Activated CD4-positive, alpha-beta T cell treated with anti-CD3 and anti-CD28 coated beads for 36 hours (primary cell): Measurements from ENCODE around the gene CUL5. TPM values are rescaled to one million over a fixed set of nuclear protein-coding genes. Genes with fewer than 3 reads are reported as not detected.
"Not testable (repeated sequence)": the region's sequence is repeated elsewhere in the genome, so short reads cannot be mapped to it uniquely, and the experiment has no call there.

Experiments
- ATAC-seq: fragments of 200-7000 bp; cut with Tn5 transposase; one replicate; pipeline ENCODE4 v1.10.0; 2021; ENCODE audit warnings: mild to moderate bottlenecking, moderate library complexity
- CTCF ChIA-PET: fragments of 350-600 bp; sonication (Branson Sonifier 250); formaldehyde crosslinking; loops from one replicate; lab custom pipeline; 2021; ENCODE audit warnings: antibody characterized with exemption; lab: Charles Lee
- POLR2A ChIA-PET: fragments of 350-600 bp; sonication (Branson Sonifier 250); formaldehyde crosslinking; loops from one replicate; lab custom pipeline; 2021; ENCODE audit warnings: antibody characterized with exemption, inconsistent platforms; lab: Charles Lee
- DNase-seq: peaks from one replicate; pipeline ENCODE4 v3.0.0-alpha.2; 2020
- H3K27ac Mint-ChIP-seq: one replicate; pipeline ENCODE4 v1.8.0; 2021; ENCODE audit warnings: mixed read lengths
- H3K27me3 Mint-ChIP-seq: one replicate; pipeline ENCODE4 v1.8.0; 2021; ENCODE audit warnings: mixed read lengths
- H3K36me3 Mint-ChIP-seq: one replicate; pipeline ENCODE4 v1.8.0; 2021; ENCODE audit warnings: low read depth, mixed read lengths
- H3K4me1 Mint-ChIP-seq: one replicate; pipeline ENCODE4 v1.8.0; 2021; ENCODE audit warnings: mixed read lengths
- H3K4me3 Mint-ChIP-seq: one replicate; pipeline ENCODE4 v1.8.0; 2021; ENCODE audit warnings: mild to moderate bottlenecking, moderate library complexity, mixed read lengths
- H3K9me3 Mint-ChIP-seq: one replicate; pipeline ENCODE4 v1.8.0; 2021; ENCODE audit warnings: low read depth, mixed read lengths
- intact Hi-C, 2 experiments: fragments of 100-400 bp; cut with DNase I in 1 of 2; cut with micrococcal nuclease in 1 of 2; formaldehyde crosslinking; loops; one replicate each; pipeline versions ENCODE4 v1.14.2 to v1.15.1; 2022 to 2024; cut with DNase I, micrococcal nuclease
- total RNA-seq, 2 experiments: library from RNA; stranded (reverse); gene quantifications; one replicate each; pipeline ENCODE4 v1.2.3, GENCODE V29; 2021

The CUL5 gene
- total RNA-seq, 2 experiments from 2014 or later, result 19.7 to 34.4 TPM

- Mint-ChIP-seq H3K27me3 (no peaks in the 10 kb centered on the region), H3K4me3 (no peak overlapping the region), H3K27ac (no peak overlapping the region), H3K9me3 (no peaks in the 10 kb centered on the region), H3K36me3 (peaks cover 2% of the 10 kb centered on the region), H3K4me1 (no peaks in the 10 kb centered on the region)
- DNase-seq (no peak), ATAC-seq (no peak)
- intact Hi-C loops, result no loop called here
- ChIA-PET POLR2A (no interaction called here), CTCF (interaction anchor here (0.7 kb wide), 1 partner anchor 423 kb away, joined by 3 read pairs; no protein-coding TSS in a partner anchor)
These were observed 103.4 kb downstream of the CUL5 start for GRCh38 chr11:108112057-108112456.

DNA sequence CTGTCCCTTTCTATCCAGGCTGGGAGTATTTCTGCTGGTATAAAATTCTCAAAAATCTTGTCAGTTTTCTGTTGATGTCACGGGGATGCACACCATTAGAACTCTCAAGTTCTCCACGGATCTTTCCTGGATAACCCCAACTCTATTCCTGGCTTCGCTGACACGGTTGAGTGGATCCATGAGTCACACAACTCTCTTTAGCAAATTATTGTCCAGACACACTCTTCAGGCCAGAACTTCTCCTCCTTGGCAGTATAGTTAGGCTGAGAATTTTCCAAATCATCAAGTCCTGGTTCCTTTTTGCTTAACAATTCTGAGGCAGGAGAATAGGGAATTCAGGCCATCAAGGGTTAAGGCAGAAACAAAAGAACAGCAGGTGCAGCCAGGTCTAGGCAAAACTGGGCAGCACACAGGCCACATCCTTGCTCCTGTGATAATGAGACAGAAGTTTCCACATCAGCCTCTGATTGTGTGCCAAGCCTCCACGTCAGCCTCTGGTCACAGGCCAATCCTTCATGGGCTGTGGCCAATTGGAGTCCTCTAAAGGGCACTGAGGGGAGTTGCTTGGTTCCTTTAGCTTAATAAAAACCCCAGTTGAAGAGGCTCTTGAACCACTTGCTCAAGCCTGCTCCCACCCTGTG, 106.9 kb downstream of the CUL5 start:
- Mint-ChIP-seq H3K4me1 (peaks cover 5% of the 10 kb centered on the region), H3K9me3 (no peaks in the 10 kb centered on the region), H3K36me3 (peaks cover 2% of the 10 kb centered on the region), H3K4me3 (no peak overlapping the region), H3K27me3 (no peaks in the 10 kb centered on the region), H3K27ac (no peak overlapping the region)
- no peak for ATAC-seq
- CTCF ChIA-PET, result interaction anchor here (0.7 kb wide), 1 partner anchor 94 kb away, joined by 3 read pairs; no protein-coding TSS in a partner anchor
- DNase-seq, result no peak
- POLR2A ChIA-PET, result no interaction called here
- intact Hi-C loops, result no loop called here

DNA sequence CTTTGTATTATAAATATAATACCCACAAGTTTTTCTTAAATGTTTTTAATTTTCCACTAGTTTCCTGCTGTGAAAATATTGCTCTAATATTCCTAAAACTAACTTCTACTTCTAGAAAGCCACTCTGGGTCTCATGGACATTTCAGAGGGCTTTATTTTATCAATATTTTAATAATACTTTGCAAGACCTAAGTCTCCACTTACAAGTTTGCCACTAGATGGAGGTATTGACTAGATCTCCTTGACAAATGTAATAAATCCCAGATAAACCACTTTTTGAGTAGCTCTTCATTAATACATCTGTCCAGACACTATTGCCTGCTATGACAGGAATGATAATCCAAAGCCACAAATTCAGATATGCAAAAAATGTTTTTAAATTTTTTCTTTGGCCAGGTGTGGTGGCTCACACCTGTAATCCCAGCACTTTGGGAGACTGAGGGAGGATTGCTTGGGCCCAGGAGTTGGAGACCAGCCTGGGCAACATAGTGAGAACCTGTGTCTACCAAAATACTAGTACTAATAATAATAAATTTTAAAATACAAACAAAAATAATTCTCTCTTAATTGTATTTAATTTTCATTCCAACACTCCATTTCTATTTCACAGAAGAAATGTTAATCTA, 109.2 kb downstream of the CUL5 start:
- no peak overlapping the region for H3K4me3 Mint-ChIP-seq
- POLR2A ChIA-PET, result interaction anchor here (0.6 kb wide), 2 partner anchors 281 to 514 kb away, joined by 5 read pairs; no protein-coding TSS in a partner anchor
- peaks cover 2% of the 10 kb centered on the region for H3K36me3 Mint-ChIP-seq
- intact Hi-C loops, result loop anchor here (1.0 kb wide), 1 partner anchor 530 kb away; no protein-coding TSS in a partner anchor
- H3K27me3 Mint-ChIP-seq, result no peaks in the 10 kb centered on the region
- H3K4me1 Mint-ChIP-seq, result peaks cover 19% of the 10 kb centered on the region
- no peak for ATAC-seq
- H3K9me3 Mint-ChIP-seq, result no peaks in the 10 kb centered on the region
- CTCF ChIA-PET, result interaction anchor here (0.8 to 3.5 kb wide), 10 partner anchors 9 to 578 kb away, joined by 3 to 20 read pairs (median 6); partner anchors contain the start of genes CUL5 and DDX10
- no peak overlapping the region for H3K27ac Mint-ChIP-seq
- DNase-seq, result no peak

DNA sequence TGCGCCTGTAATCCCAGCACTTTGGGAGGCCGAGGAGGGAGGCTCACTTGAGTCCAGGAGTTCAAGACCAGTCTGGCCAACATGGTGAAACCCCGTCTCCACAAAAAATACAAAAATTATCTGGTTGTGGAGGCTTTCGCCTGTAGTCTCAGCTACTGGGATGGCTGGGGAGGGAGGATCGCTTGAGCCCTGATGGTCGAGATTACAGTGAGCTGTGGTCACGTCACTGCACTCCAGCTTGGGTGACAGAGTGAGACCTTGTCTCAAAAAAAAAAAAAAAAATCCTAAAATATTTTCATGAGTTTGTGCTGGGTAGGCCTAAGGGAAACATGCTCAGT, 112.2 kb downstream of the CUL5 start:
- peaks cover 11% of the 10 kb centered on the region for H3K36me3 Mint-ChIP-seq
- peak; percentile 7 for ATAC-seq
- intact Hi-C loops, result loop anchor here (1.0 to 5.0 kb wide), 12 partner anchors 101 to 556 kb away; partner anchors contain the start of genes C11orf65 (in 2 of the 2), CUL5 (in 2 of the 2), EXPH5 (in 2 of the 2) and ALKBH8 (in 1 of the 2)
- peaks cover 39% of the 10 kb centered on the region for H3K4me1 Mint-ChIP-seq
- CTCF ChIA-PET, result interaction anchor here (0.6 to 1.4 kb wide), 2 partner anchors 8 to 85 kb away, joined by 3 to 8 read pairs; no protein-coding TSS in a partner anchor
- POLR2A ChIA-PET, H3K27me3 Mint-ChIP-seq, H3K9me3 Mint-ChIP-seq, DNase-seq: not testable (repeated sequence)
- H3K4me3 Mint-ChIP-seq, result peak overlapping the region; percentile 87
- H3K27ac Mint-ChIP-seq, result peak overlapping the region; percentile 78

DNA sequence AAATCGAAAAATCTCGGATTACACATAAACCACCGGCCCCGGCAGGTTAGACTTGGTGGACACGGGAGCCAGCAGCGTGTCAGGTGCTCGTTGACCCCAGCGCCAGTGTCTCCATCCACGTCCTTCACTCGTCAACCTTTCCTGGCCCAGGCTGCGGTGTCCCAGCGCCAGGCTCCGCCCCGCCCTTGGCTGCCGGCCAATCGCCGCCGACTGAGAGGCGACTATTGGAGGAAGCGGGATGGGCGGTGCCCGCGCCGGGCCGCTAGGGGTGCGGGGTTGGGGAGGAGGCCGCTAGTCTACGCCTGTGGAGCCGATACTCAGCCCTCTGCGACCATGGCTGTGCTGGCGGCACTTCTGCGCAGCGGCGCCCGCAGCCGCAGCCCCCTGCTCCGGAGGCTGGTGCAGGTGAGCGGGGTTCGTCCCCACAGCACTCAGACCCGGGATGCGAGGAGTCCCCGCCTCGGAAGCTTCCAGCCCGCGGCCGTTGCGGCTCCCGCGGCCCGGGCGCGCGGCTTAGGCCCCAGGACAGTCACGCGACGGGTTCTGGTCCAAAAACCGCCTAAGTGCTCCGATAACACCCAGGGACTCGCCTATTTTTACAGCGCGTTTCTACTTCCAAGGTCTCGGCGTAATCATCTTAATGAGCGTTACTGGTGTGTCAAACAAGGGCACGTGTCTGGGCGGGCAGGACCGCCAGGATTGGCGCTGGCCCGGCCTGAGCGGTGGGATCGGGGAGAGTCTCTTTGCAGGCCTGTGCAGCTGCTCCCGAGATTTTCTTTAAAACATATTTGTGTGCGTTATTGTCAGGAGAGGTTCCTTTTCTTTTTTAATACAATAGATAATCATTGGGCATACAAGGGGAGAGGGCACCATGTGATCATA, 112.8 kb downstream of the CUL5 start, which contains the start of gene ACAT1:
ACAT1 (plus strand) TSS at position 294 of the 882 bp plus-strand sequence; CDS start at position 334, 40 bp downstream.
- H3K4me3 Mint-ChIP-seq, result peak within 1 kb of the TSS; percentile 87
- no peaks in the 10 kb centered on the region for H3K9me3 Mint-ChIP-seq
- intact Hi-C loops, result loop anchor here (1.0 to 5.0 kb wide), 12 partner anchors 101 to 556 kb away; partner anchors contain the start of genes C11orf65 (in 2 of the 2), CUL5 (in 2 of the 2), EXPH5 (in 2 of the 2) and ALKBH8 (in 1 of the 2)
- peaks cover 40% of the 10 kb centered on the region for H3K4me1 Mint-ChIP-seq
- H3K36me3 Mint-ChIP-seq, result peaks cover 17% of the 10 kb centered on the region
- H3K27me3 Mint-ChIP-seq, result no peaks in the 10 kb centered on the region
- ATAC-seq (peak; percentile 96), DNase-seq (peak; percentile 98)
- H3K27ac Mint-ChIP-seq, result peak within 1 kb of the TSS; percentile 85
- CTCF ChIA-PET, result interaction anchor here (0.7 kb wide), 1 partner anchor 101 kb away, joined by 3 read pairs; no protein-coding TSS in a partner anchor
- POLR2A ChIA-PET, result no interaction called here

- peaks cover 41% of the 10 kb centered on the region for H3K4me1 Mint-ChIP-seq
- H3K36me3 Mint-ChIP-seq, result peaks cover 18% of the 10 kb centered on the region
- peak overlapping the region; percentile 7 for H3K27ac Mint-ChIP-seq
- ChIA-PET POLR2A (no interaction called here), CTCF (interaction anchor here (0.7 kb wide), 1 partner anchor 101 kb away, joined by 3 read pairs; no protein-coding TSS in a partner anchor)
- H3K4me3 Mint-ChIP-seq, result peak overlapping the region; percentile 87
- H3K27me3 Mint-ChIP-seq, result no peaks in the 10 kb centered on the region
- H3K9me3 Mint-ChIP-seq, result no peaks in the 10 kb centered on the region
- intact Hi-C loops, result loop anchor here (5.0 kb wide), 3 partner anchors 180 to 470 kb away; partner anchors contain the start of genes EXPH5 (in 2 of the 2) and SLC35F2 (in 1 of the 2)
- DNase-seq (no peak), ATAC-seq (no peak)
These were observed 113.5 kb downstream of the CUL5 start for GRCh38 chr11:108122166-108122628.

DNA sequence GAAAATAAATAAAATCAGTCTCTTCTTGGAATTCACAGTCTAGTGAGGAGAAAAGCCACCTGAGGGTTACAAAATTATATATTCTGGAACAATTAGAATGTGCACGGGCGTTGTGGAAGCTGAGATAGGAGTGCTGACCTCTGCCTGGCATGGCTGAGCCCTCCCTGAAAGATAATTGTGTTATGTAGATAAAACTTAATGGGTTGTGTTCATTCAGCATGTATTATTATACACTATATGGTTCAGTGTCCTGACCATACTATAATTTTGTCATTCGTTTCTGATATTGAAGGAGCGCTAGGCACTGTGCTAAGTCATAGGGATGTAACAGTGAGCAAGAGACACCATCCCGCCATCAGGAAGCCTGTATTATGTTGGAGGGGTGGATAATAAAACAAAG, 116.4 kb downstream of the CUL5 start:
- CTCF ChIA-PET, result interaction anchor here (0.7 kb wide), 1 partner anchor 62 kb away, joined by 3 read pairs; no protein-coding TSS in a partner anchor
- H3K9me3 Mint-ChIP-seq, result no peaks in the 10 kb centered on the region
- DNase-seq (no peak), ATAC-seq (no peak)
- H3K4me3 Mint-ChIP-seq, result no peak overlapping the region
- H3K27ac Mint-ChIP-seq, result no peak overlapping the region
- intact Hi-C loops, result no loop called here
- POLR2A ChIA-PET, result interaction anchor here (0.6 kb wide), 1 partner anchor 117 kb away, joined by 8 read pairs; no protein-coding TSS in a partner anchor
- H3K27me3 Mint-ChIP-seq, result no peaks in the 10 kb centered on the region
- H3K36me3 Mint-ChIP-seq, result peaks cover 35% of the 10 kb centered on the region
- peaks cover 35% of the 10 kb centered on the region for H3K4me1 Mint-ChIP-seq

- DNase-seq (no peak), ATAC-seq (no peak)
- peaks cover 44% of the 10 kb centered on the region for H3K36me3 Mint-ChIP-seq
- peaks cover 15% of the 10 kb centered on the region for H3K4me1 Mint-ChIP-seq
- H3K9me3 Mint-ChIP-seq, result no peaks in the 10 kb centered on the region
- ChIA-PET POLR2A (interaction anchor here (0.5 kb wide), 1 partner anchor 93 kb away, joined by 3 read pairs; the partner anchor contains the start of gene NPAT), CTCF (interaction anchor here (1.2 kb wide), 2 partner anchors 9 to 34 kb away, joined by 3 to 8 read pairs; no protein-coding TSS in a partner anchor)
- H3K27me3 Mint-ChIP-seq, result no peaks in the 10 kb centered on the region
- no peak overlapping the region for H3K4me3 Mint-ChIP-seq
- intact Hi-C loops, result no loop called here
- no peak overlapping the region for H3K27ac Mint-ChIP-seq
These were observed 120.1 kb downstream of the CUL5 start for GRCh38 chr11:108128772-108129171.

DNA sequence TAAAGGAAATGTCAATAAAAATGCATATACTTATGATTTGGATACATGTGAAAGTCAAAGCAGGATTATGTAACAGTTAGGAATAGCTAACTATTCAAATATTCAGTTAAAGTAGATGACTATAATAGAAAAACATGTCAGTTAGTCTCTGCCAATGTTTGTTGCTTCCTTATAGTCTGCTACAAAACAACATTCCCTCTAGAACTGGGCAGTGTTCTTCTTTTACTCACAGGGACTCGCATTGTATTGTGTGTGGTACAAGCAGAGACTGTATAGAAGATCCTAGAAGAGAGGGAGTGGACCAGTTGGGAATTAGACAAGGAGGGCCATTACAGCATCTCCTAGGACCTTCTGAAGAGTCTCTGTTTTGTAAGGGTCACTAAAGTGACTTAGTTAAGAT, 123.3 kb downstream of the CUL5 start:
- no peaks in the 10 kb centered on the region for H3K9me3 Mint-ChIP-seq
- intact Hi-C loops, result no loop called here
- DNase-seq (no peak), ATAC-seq (no peak)
- peaks cover 17% of the 10 kb centered on the region for H3K4me1 Mint-ChIP-seq
- peaks cover 37% of the 10 kb centered on the region for H3K36me3 Mint-ChIP-seq
- no peaks in the 10 kb centered on the region for H3K27me3 Mint-ChIP-seq
- H3K4me3 Mint-ChIP-seq, result no peak overlapping the region
- POLR2A ChIA-PET, result no interaction called here
- H3K27ac Mint-ChIP-seq, result peak overlapping the region; percentile 66
- CTCF ChIA-PET, result no interaction called here

DNA sequence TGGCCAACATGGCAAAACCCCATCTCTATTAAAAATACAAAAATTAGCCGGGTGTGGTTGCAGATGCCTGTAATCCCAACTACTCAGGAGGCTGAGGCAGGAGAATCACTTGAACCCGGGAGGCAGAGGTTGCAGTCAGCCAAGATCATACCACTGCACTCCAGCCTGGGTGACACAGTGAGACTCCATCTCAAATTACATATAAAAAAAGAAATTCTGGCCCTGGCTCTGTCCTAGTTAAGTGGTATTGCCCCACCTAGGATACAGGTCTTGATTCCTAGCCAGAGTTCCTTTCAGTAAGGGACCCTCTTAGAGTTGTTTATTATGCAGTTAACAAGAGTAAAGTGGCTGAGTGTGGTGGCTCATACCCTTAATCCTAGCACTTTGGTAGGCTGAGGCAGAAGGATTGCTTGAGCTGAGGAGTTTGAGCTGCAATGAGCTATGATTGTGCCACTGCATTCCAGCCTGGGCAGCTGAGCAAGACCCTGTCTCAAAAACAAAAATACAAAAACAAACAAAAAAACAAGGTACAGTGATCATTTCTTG, 124.4 kb downstream of the CUL5 start:
- H3K27ac Mint-ChIP-seq, H3K9me3 Mint-ChIP-seq, H3K4me3 Mint-ChIP-seq, DNase-seq, ATAC-seq, intact Hi-C loops, H3K27me3 Mint-ChIP-seq, CTCF ChIA-PET, POLR2A ChIA-PET: not testable (repeated sequence)
- Mint-ChIP-seq H3K4me1 (peaks cover 23% of the 10 kb centered on the region), H3K36me3 (peaks cover 36% of the 10 kb centered on the region)
